PC-9 (cell line): ENCODE data around the gene TAF11. TPM values are rescaled to one million over a fixed set of nuclear protein-coding genes. Genes with fewer than 3 reads are reported as not detected.

Experiments
- BruUV-seq: library from RNA; stranded (reverse); fragments of 400-500 nt; replicated peaks from 2 replicates; lab custom pipeline; 2021; lab: Mats Ljungman, UMichigan
- CTCF ChIA-PET: fragments of 300-600 bp; sonication (Branson Sonifier 250); formaldehyde crosslinking; loops from one replicate; lab custom pipeline; 2022; ENCODE audit warnings: antibody characterized with exemption; lab: Charles Lee
- POLR2A ChIA-PET: fragments of 300-600 bp; sonication (Branson Sonifier 250); formaldehyde crosslinking; loops from one replicate; lab custom pipeline; 2022; ENCODE audit warnings: antibody characterized with exemption; ENCODE audit not compliant: unreplicated experiment; lab: Charles Lee
- DNase-seq, 2 experiments: peaks; one replicate each; pipeline versions ENCODE4 v3.0.0 to v3.0.0-alpha.2; 2015 to 2022; ENCODE audit warnings: mixed read lengths in 1 of 2
- H2AFZ ChIP-seq: fragments of 200-600 bp; sonication (generic); 2 replicates; pipeline ENCODE4 v1.8.1; 2017; ENCODE audit warnings: antibody characterized with exemption
- H3F3A ChIP-seq: fragments of 200-600 bp; sonication (generic); 2 replicates; pipeline ENCODE4 v1.8.1; 2017; ENCODE audit warnings: antibody characterized with exemption, mild to moderate bottlenecking, low read depth; ENCODE audit not compliant: insufficient read depth
- H3K27ac ChIP-seq: fragments of 200-600 bp; sonication (generic); 2 replicates; pipeline ENCODE4 v1.6.1; 2016; ENCODE audit warnings: mixed run types
- H3K27me3 ChIP-seq: fragments of 200-600 bp; sonication (generic); 2 replicates; pipeline ENCODE4 v1.6.1; 2016; ENCODE audit warnings: low read depth, mixed run types; ENCODE audit not compliant: insufficient read depth
- H3K36me3 ChIP-seq: fragments of 200-600 bp; sonication (generic); 2 replicates; pipeline ENCODE4 v1.6.1; 2016; ENCODE audit warnings: low read depth, mixed run types
- H3K4me1 ChIP-seq: fragments of 200-600 bp; sonication (generic); replicated peaks from 2 replicates; pipeline ENCODE4 v1.6.1; 2016; ENCODE audit warnings: mixed run types; ENCODE audit not compliant: insufficient read depth
- H3K4me2 ChIP-seq: fragments of 200-600 bp; sonication (generic); 2 replicates; pipeline ENCODE4 v1.6.1; 2017; ENCODE audit warnings: mixed run types
- H3K4me3 ChIP-seq: fragments of 200-600 bp; sonication (generic); 2 replicates; pipeline ENCODE4 v1.6.1; 2016; ENCODE audit warnings: mixed run types
- H3K79me2 ChIP-seq: fragments of 200-600 bp; sonication (generic); 2 replicates; pipeline ENCODE4 v1.6.1; 2017; ENCODE audit warnings: low read depth, mixed run types
- H3K9me2 ChIP-seq: fragments of 200-600 bp; sonication (generic); 2 replicates; pipeline ENCODE4 v1.8.1; 2017; ENCODE audit warnings: mild to moderate bottlenecking; ENCODE audit not compliant: insufficient read depth
- H3K9me3 ChIP-seq: fragments of 200-600 bp; sonication (generic); 2 replicates; pipeline ENCODE4 v1.8.1; 2016; ENCODE audit warnings: low read depth; ENCODE audit not compliant: insufficient read depth
- H4K20me1 ChIP-seq: fragments of 200-600 bp; sonication (generic); 2 replicates; pipeline ENCODE4 v1.8.1; 2017; ENCODE audit not compliant: insufficient read depth
- EZH2 ChIP-seq: fragments of 200-600 bp; sonication (generic); IDR thresholded peaks from 2 replicates; pipeline ENCODE4 v1.8.0; 2017; ENCODE audit warnings: antibody characterized with exemption, low read depth
- intact Hi-C: fragments of 100-400 bp; cut with micrococcal nuclease; formaldehyde crosslinking; loops from one replicate; pipeline ENCODE4 v1.10.0; 2022; ENCODE audit not compliant: unreplicated experiment
- total RNA-seq: library from RNA; stranded (reverse); gene quantifications from 2 replicates; pipeline ENCODE4 v1.2.3, GENCODE V29; 2021
- TF ChIP-seq, protein P1 (sequence below): fragments of 200-600 bp; sonication (generic); conservative IDR thresholded peaks from 2 replicates; pipeline ENCODE4 v1.6.1; 2017; ENCODE audit warnings: mixed run types, antibody characterized with exemption, mild to moderate bottlenecking, moderate library complexity

TAF11 gene
- total RNA-seq, 1 experiment from 2014 or later: 27.2 TPM

DNA sequence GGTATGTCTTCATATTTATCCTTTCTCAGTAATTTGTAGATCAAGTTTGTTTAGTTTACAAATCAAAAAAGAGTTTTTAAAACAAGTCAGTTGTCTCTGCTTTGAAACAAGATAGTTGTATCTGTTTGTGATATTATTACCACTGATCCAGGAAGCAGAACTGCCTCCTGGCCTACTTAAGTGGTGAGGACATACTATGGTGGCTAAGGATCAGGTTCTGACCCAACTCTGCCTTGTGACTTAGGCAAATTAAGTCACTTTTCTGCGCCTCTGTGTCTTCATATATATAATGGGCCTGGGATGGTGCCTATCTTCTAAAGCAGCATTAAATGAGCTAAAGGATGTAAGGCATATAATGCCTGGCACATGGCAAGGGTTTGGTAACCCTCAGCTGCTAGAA is 9.9 kb upstream of the TAF11 start:
- Histone ChIP-seq H2AFZ (no peak overlapping the region), H3K9me2 (no peaks in the 10 kb centered on the region), H3K9me3 (no peaks in the 10 kb centered on the region), H4K20me1 (peaks cover 22% of the 10 kb centered on the region), H3K4me1 (peaks cover 12% of the 10 kb centered on the region), H3K27me3 (no peaks in the 10 kb centered on the region), H3F3A (no peaks in the 10 kb centered on the region), H3K27ac (0 out of 2 replicates have a peak overlapping the region, but pooled peaks have one; percentile 16), H3K36me3 (no peaks in the 10 kb centered on the region; the same call in 1 of the 2 replicates), H3K4me3 (no peak overlapping the region), H3K4me2 (no peak overlapping the region), H3K79me2 (peaks cover 77% of the 10 kb centered on the region)
- CTCF ChIA-PET: no interaction called here
- POLR2A ChIA-PET: no interaction called here
- no peak for TF ChIP-seq EZH2
- BruUV-seq: no TSS peak
- intact Hi-C loops: no loop called here
- DNase-seq: no peak

DNA sequence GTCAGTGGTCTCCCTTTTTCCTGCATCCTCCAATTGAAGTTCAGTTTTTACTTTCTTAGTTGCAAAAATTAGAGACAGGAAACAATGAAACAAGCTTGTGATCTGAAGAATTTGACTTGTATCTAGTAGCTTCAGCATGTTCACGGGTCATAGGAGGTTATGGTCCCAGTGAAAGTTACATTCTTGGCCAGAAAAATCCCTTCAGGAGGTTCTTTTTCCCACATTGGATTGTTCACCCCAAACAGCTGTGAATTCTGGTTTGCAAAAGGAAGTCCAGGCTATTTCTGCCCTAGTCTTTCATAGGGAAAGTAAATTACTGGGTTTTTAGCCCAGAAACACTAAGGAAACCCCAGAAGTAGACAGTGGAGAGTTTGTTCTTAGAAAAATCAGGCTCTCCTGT is 9.3 kb upstream of the TAF11 start:
- Histone ChIP-seq H3K27me3 (no peaks in the 10 kb centered on the region), H3K79me2 (peaks cover 81% of the 10 kb centered on the region), H3K9me2 (no peaks in the 10 kb centered on the region), H3F3A (no peaks in the 10 kb centered on the region), H3K4me3 (no peak overlapping the region), H3K27ac (0 out of 2 replicates have a peak overlapping the region, but pooled peaks have one; percentile 16), H3K36me3 (no peaks in the 10 kb centered on the region; the same call in 1 of the 2 replicates), H2AFZ (no peak overlapping the region), H3K9me3 (no peaks in the 10 kb centered on the region), H4K20me1 (peaks cover 22% of the 10 kb centered on the region), H3K4me2 (no peak overlapping the region), H3K4me1 (peaks cover 12% of the 10 kb centered on the region)
- ChIA-PET POLR2A (interaction anchor here (0.7 kb wide), 1 partner anchor 29 kb away, joined by 3 read pairs; no protein-coding TSS in a partner anchor), CTCF (no interaction called here)
- TF ChIP-seq EZH2: no peak
- TF ChIP-seq, protein P1, sequence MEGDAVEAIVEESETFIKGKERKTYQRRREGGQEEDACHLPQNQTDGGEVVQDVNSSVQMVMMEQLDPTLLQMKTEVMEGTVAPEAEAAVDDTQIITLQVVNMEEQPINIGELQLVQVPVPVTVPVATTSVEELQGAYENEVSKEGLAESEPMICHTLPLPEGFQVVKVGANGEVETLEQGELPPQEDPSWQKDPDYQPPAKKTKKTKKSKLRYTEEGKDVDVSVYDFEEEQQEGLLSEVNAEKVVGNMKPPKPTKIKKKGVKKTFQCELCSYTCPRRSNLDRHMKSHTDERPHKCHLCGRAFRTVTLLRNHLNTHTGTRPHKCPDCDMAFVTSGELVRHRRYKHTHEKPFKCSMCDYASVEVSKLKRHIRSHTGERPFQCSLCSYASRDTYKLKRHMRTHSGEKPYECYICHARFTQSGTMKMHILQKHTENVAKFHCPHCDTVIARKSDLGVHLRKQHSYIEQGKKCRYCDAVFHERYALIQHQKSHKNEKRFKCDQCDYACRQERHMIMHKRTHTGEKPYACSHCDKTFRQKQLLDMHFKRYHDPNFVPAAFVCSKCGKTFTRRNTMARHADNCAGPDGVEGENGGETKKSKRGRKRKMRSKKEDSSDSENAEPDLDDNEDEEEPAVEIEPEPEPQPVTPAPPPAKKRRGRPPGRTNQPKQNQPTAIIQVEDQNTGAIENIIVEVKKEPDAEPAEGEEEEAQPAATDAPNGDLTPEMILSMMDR: no peak
- no peak for DNase-seq
- BruUV-seq: no TSS peak
- intact Hi-C loops: no loop called here

DNA sequence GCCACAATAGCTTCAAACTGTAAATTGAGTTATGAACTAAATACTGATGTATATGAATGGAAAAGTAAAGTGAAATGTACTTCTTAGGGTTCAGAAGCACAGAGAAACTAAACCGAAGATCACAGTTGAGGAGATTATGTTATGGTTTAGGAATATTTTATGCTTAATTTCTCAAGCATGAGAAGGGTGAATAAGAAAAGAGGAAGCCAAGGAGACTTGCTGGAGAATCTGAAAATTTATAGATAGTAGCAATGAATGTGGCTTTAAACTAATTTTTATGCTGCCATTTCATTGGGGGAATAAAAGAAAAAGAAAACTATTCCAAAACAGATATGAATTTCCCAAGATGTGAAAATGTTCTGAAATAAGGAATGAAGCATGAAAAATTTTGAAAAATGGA is 6.9 kb upstream of the TAF11 start:
- Histone ChIP-seq H3K9me2 (no peaks in the 10 kb centered on the region), H3K4me3 (no peak overlapping the region), H3K4me1 (peaks cover 14% of the 10 kb centered on the region), H2AFZ (no peak overlapping the region), H3K27ac (no peak overlapping the region), H3K79me2 (peaks cover 88% of the 10 kb centered on the region), H3K9me3 (no peaks in the 10 kb centered on the region), H4K20me1 (peaks cover 27% of the 10 kb centered on the region), H3K36me3 (no peaks in the 10 kb centered on the region), H3K4me2 (no peak overlapping the region), H3F3A (no peaks in the 10 kb centered on the region; the same call in 1 of the 2 replicates), H3K27me3 (no peaks in the 10 kb centered on the region)
- CTCF ChIA-PET: interaction anchor here (0.6 kb wide), 1 partner anchor 286 kb away, joined by 3 read pairs; no protein-coding TSS in a partner anchor
- BruUV-seq: no TSS peak
- no peak for DNase-seq
- intact Hi-C loops: no loop called here
- POLR2A ChIA-PET: no interaction called here
- TF ChIP-seq EZH2: no peak
- TF ChIP-seq, protein P1: no peak

DNA sequence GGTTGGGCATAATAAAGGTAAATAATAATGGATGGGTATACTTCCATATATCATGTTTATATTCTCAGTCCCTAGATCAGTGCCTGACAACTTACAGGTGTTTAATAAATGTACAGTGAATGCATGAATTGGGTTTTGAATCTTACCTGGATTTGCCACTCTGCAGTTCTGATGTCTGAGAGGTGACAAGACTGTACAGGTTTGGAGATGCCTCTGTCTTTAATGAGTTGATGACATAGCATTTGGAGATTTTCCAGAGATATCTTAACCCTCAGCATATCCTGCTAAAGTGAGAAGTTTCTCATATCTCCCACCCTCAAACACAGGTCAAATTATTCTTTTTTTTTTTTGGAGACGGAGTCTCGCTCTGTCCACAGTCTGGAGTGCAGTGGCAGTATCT is 3.5 kb upstream of the TAF11 start:
- intact Hi-C loops: no loop called here
- Histone ChIP-seq H2AFZ (no peak overlapping the region), H3K36me3 (no peaks in the 10 kb centered on the region), H3K27me3 (no peaks in the 10 kb centered on the region), H3K79me2 (peaks cover 79% of the 10 kb centered on the region), H3K9me3 (no peaks in the 10 kb centered on the region), H4K20me1 (peaks cover 15% of the 10 kb centered on the region), H3K4me2 (peak overlapping the region; percentile 93), H3F3A (no peaks in the 10 kb centered on the region; the same call in 1 of the 2 replicates), H3K4me3 (no peak overlapping the region), H3K9me2 (no peaks in the 10 kb centered on the region), H3K4me1 (peaks cover 21% of the 10 kb centered on the region), H3K27ac (no peak overlapping the region)
- TF ChIP-seq, protein P1: no peak
- no peak for TF ChIP-seq EZH2
- no TSS peak for BruUV-seq
- POLR2A ChIA-PET: no interaction called here
- CTCF ChIA-PET: no interaction called here
- DNase-seq: no peak
